HCT116 (cell line): Measurements from ENCODE around the gene LMAN2L. TPM values are rescaled to one million over a fixed set of nuclear protein-coding genes. Genes with fewer than 3 reads are reported as not detected.

Source experiments
- ATAC-seq: fragments of 200-7000 bp; cut with Tn5 transposase; 2 replicates; pipeline ENCODE4 v1.9.1; 2020; ENCODE audit warnings: mild to moderate bottlenecking, moderate library complexity
- BruUV-seq: library from RNA; stranded (reverse); fragments of 400-500 nt; replicated peaks from 2 replicates; lab custom pipeline; 2021; lab: Mats Ljungman, UMichigan
- CTCF ChIA-PET: fragments of 300-600 bp; sonication (Branson Sonifier 250); formaldehyde crosslinking; loops from one replicate; lab custom pipeline; 2021; ENCODE audit warnings: antibody characterized with exemption; lab: Charles Lee
- POLR2A ChIA-PET: fragments of 300-600, 350-600 bp; sonication (Branson Sonifier 250); formaldehyde crosslinking; loops from one replicate; lab custom pipeline; 2021; ENCODE audit warnings: antibody characterized with exemption; lab: Charles Lee
- RAD21 ChIA-PET, 2 experiments: fragments of 300-600 bp; sonication (Branson Sonifier 250); formaldehyde crosslinking; loops; one replicate each; lab custom pipeline; 2023; ENCODE audit warnings: low total read pairs in 2 of 2; ENCODE audit not compliant: uncharacterized antibody in 2 of 2, unreplicated experiment in 2 of 2, low non-redundant PET in 1 of 2; lab: Charles Lee
- DNase-seq: peaks from one replicate; pipeline ENCODE4 v3.0.0-alpha.2; 2010; ENCODE audit warnings: low read depth, low spot score
- H2AFZ ChIP-seq: fragments of 200-600 bp; shearing (Covaris generic), sonication (generic); 2 replicates; pipeline ENCODE4 v1.6.1; 2017; ENCODE audit warnings: low read depth, mixed run types, mixed read lengths, antibody characterized with exemption, low read length; ENCODE audit not compliant: poor library complexity, severe bottlenecking
- H3K27ac ChIP-seq: 2 replicates; pipeline ENCODE4 v1.5.1; 2012; ENCODE audit warnings: low read depth, low read length
- H3K27me3 ChIP-seq: fragments of 200-600 bp; sonication (generic); 2 replicates; pipeline ENCODE4 v1.6.1; 2016; ENCODE audit warnings: mixed run types, low read length, mixed read lengths; ENCODE audit not compliant: insufficient read depth
- H3K36me3 ChIP-seq, 2 experiments: fragments of 200-500 bp in 1 of 2; fragments of 200-600 bp in 1 of 2; sonication (Bioruptor generic) in 1 of 2; sonication (generic) in 1 of 2; 2 replicates each; pipeline versions ENCODE4 v1.5.1 to v1.6.1; 2014 to 2016; ENCODE audit warnings: low read length in 2 of 2, inconsistent platforms in 1 of 2, mixed read lengths in 1 of 2, mixed run types in 1 of 2; ENCODE audit not compliant: insufficient read depth in 2 of 2, control insufficient read depth in 1 of 2
- H3K4me1 ChIP-seq, 2 experiments: fragments of 200-600 bp in 1 of 2; sonication (generic) in 1 of 2; 2 replicates each; pipeline versions ENCODE4 v1.5.1 to v1.6.1; 2012 to 2017; ENCODE audit warnings: low read length in 2 of 2, inconsistent platforms in 1 of 2, mild to moderate bottlenecking in 1 of 2, mixed read lengths in 1 of 2, mixed run types in 1 of 2, moderate library complexity in 1 of 2; ENCODE audit not compliant: insufficient read depth in 2 of 2, control insufficient read depth in 1 of 2
- H3K4me2 ChIP-seq: fragments of 200-600 bp; sonication (generic); 2 replicates; pipeline ENCODE4 v1.6.1; 2017; ENCODE audit warnings: mixed run types, low read length, mixed read lengths
- H3K4me3 ChIP-seq, 2 experiments: fragments of 200-600 bp in 1 of 2; sonication (generic) in 1 of 2; replicated peaks in 1 of 2; 2 replicates each; pipeline ENCODE4 v1.5.1; 2011 to 2016; ENCODE audit warnings: low read length in 2 of 2, control low read depth in 1 of 2, low read depth in 1 of 2, mild to moderate bottlenecking in 1 of 2, mixed read lengths in 1 of 2, mixed run types in 1 of 2
- H3K79me2 ChIP-seq: fragments of 200-600 bp; sonication (generic); 2 replicates; pipeline ENCODE4 v1.6.1; 2017; ENCODE audit warnings: mild to moderate bottlenecking, mixed run types, low read length, moderate library complexity, mixed read lengths; ENCODE audit not compliant: insufficient read depth
- H3K9ac ChIP-seq: fragments of 200-600 bp; sonication (generic); 2 replicates; pipeline ENCODE4 v1.6.1; 2016; ENCODE audit warnings: low read length, mixed read lengths
- H3K9me2 ChIP-seq: fragments of 200-600 bp; sonication (generic), shearing (Covaris generic); 2 replicates; pipeline ENCODE4 v1.6.1; 2017; ENCODE audit warnings: mixed run types, mild to moderate bottlenecking, moderate library complexity; ENCODE audit not compliant: insufficient read depth
- H3K9me3 ChIP-seq, 2 experiments: fragments of 200-500 bp in 1 of 2; fragments of 200-600 bp in 1 of 2; sonication (Bioruptor generic) in 1 of 2; sonication (generic) in 1 of 2; 2 replicates each; pipeline ENCODE4 v1.6.1; 2014 to 2017; ENCODE audit warnings: low read length in 2 of 2, mixed read lengths in 2 of 2, inconsistent platforms in 1 of 2, low read depth in 1 of 2, mild to moderate bottlenecking in 1 of 2, mixed run types in 1 of 2, moderate library complexity in 1 of 2; ENCODE audit not compliant: control insufficient read depth in 1 of 2, insufficient read depth in 1 of 2
- H4K20me1 ChIP-seq: fragments of 200-600 bp; sonication (generic), shearing (Covaris generic); 2 replicates; pipeline ENCODE4 v1.6.1; 2017; ENCODE audit warnings: mixed run types, mild to moderate bottlenecking, moderate library complexity; ENCODE audit not compliant: insufficient read depth
- CBX3 ChIP-seq: IDR thresholded peaks from 2 replicates; pipeline ENCODE4 v1.6.1; 2012; ENCODE audit warnings: low read depth
- EGR1 ChIP-seq: IDR thresholded peaks from 2 replicates; pipeline ENCODE4 v1.6.1; 2012; ENCODE audit warnings: low read depth
- ELF1 ChIP-seq: IDR thresholded peaks from 2 replicates; pipeline ENCODE4 v1.6.1; 2012; ENCODE audit warnings: low read depth, borderline replicate concordance
- EZH2 ChIP-seq: fragments of 200-600 bp; sonication (generic); IDR thresholded peaks from 2 replicates; pipeline ENCODE4 v1.6.1; 2017; ENCODE audit warnings: antibody characterized with exemption, mixed run types
- FOSL1 ChIP-seq: IDR thresholded peaks from 2 replicates; pipeline ENCODE4 v1.6.1; 2012; ENCODE audit warnings: low read depth
- POLR2A ChIP-seq: IDR thresholded peaks from 2 replicates; pipeline ENCODE4 v1.7.0; 2011; ENCODE audit warnings: borderline replicate concordance; ENCODE audit not compliant: insufficient read depth, insufficient read length; ENCODE audit errors: extremely low read depth
- RAD21 ChIP-seq: IDR thresholded peaks from 2 replicates; pipeline ENCODE4 v1.6.1; 2012; ENCODE audit warnings: low read depth, mild to moderate bottlenecking
- SIN3A ChIP-seq: IDR thresholded peaks from 2 replicates; pipeline ENCODE4 v1.6.1; 2012; ENCODE audit warnings: low read depth
- SP1 ChIP-seq: IDR thresholded peaks from 2 replicates; pipeline ENCODE4 v1.6.1; 2012; ENCODE audit warnings: low read depth
- YY1 ChIP-seq: IDR thresholded peaks from 2 replicates; pipeline ENCODE4 v1.6.1; 2011; ENCODE audit warnings: low read length, low read depth, moderate library complexity, mild to moderate bottlenecking; ENCODE audit not compliant: insufficient replicate concordance; ENCODE audit errors: extremely low read depth
- ZFX ChIP-seq: fragments of 450-650 bp; IDR thresholded peaks from 2 replicates; pipeline ENCODE4 v1.6.1; 2017
- intact Hi-C: fragments of 100-400 bp; cut with micrococcal nuclease; formaldehyde crosslinking; loops from 2 replicates; pipeline ENCODE4 v1.10.0; 2022
- total RNA-seq: library from RNA; stranded (reverse); gene quantifications from one replicate; pipeline ENCODE4 v1.2.1, GENCODE V29; 2021; ENCODE audit not compliant: unreplicated experiment
- TF ChIP-seq, protein P1 (sequence below): IDR thresholded peaks from 2 replicates; pipeline ENCODE4 v1.6.1; 2012; ENCODE audit warnings: low read depth

Gene LMAN2L
- total RNA-seq, 1 experiment from 2014 or later = 15.2 TPM

DNA sequence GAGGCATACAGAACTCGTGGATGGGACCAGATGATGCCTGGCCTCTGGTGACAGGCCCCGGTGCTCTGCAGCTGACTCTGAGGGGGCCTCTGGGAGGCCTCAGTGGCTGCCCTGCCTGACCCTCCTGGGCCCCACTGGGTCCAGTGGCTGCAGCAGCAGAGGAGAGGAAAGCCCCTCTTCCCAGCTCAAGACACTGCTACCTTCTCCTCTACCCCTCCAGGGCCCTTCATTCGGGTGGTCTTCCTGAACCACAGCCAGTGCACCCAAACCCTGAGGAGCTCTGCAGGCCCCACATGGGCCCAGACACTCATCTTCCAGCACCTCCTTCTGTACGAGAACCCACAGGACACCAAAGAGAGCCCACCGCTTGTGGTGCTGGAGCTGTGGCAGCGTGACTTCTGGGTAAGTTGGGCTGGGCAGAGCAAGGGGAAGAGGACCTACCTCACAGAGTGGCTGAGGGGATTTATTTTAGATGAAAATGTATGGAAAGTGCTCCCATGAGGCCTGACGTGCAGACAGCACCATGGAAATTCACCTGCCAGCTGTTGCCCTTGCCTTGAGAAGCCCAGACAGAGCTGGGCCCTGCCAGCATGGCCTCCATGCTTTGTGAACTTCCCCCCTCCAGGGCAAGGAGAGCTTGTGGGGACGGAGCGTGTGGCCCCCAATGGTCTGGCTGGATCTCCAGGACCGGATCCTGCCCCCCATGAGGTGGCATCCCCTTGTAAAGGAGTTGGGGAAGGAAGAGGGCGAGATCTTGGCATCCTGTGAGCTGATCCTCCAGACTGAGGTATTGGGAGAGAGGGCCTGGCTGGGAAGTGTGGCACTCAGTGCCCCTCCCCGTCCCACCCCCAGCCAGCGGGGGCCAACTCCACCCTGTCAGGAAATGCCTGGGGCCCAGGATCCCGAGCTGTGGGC is 46.3 kb downstream of the LMAN2L start:
- no peaks in the 10 kb centered on the region for H3K4me1 ChIP-seq

DNA sequence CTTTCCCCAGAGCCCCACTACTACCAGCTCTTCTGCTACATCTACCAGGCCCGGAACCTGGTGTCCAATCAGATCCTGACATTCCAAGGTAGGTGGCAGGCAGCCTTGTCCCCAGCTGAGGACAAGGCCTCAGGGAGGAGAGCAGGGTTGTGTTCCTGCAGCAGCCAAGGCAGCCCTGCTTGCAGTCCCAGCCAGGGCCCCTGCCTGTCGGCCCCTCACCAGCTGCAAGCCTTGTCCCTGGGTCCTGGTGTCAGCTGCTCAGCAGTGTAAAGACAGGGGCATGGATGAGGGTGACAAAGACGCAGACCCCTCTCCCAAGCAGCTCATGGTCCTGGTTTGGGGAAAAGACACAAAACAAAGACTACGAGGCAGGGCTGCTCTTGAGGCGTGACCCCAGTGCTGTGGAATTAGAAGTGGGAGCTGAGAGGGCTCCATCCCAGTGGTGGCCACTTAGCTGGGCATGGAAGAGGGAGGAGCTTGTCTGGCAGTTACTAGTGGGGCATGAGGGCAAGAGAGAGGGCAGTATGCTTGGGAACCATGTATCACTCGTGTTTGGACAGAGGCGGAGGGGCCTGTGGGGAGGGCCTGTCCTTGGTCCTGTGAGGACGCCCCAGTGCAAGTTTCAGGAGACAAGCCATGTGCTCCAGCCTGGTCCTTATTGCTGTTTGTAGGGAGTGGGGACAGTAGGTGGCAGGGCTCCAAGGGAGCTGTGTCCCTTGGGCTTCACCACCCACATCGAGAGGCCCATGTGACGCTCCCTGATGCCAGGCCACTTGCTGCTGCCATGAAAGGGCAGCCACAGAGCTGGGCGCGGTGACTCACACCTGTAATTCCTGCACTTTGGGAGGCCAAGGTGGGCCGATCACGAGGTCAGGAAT is 47.5 kb downstream of the LMAN2L start:
- no peak overlapping the region for H2AFZ ChIP-seq
- ChIA-PET RAD21 (no interaction called here), CTCF (no interaction called here), POLR2A (no interaction called here)
- no peaks in the 10 kb centered on the region for H3K9me2 ChIP-seq
- no peak overlapping the region for H3K9ac ChIP-seq
- H3K79me2 ChIP-seq = no peaks in the 10 kb centered on the region
- H3K4me3 ChIP-seq = no peak overlapping the region
- no peaks in the 10 kb centered on the region for H3K4me1 ChIP-seq
- no peaks in the 10 kb centered on the region for H3K27me3 ChIP-seq
- H3K4me2 ChIP-seq = no peak overlapping the region
- ATAC-seq = 0 out of 2 replicates have a peak, but pooled peaks have one; percentile 16
- no TSS peak for BruUV-seq
- no peaks in the 10 kb centered on the region for H4K20me1 ChIP-seq
- H3K27ac ChIP-seq = no peak overlapping the region
- no peaks in the 10 kb centered on the region for H3K9me3 ChIP-seq
- intact Hi-C loops = no loop called here
- no peaks in the 10 kb centered on the region for H3K36me3 ChIP-seq
- no peak for DNase-seq
- TF ChIP-seq POLR2A = no peak
- TF ChIP-seq RAD21 = no peak
- TF ChIP-seq FOSL1 = no peak
- TF ChIP-seq SP1 = no peak
- no peak for TF ChIP-seq EZH2
- TF ChIP-seq, protein P1, sequence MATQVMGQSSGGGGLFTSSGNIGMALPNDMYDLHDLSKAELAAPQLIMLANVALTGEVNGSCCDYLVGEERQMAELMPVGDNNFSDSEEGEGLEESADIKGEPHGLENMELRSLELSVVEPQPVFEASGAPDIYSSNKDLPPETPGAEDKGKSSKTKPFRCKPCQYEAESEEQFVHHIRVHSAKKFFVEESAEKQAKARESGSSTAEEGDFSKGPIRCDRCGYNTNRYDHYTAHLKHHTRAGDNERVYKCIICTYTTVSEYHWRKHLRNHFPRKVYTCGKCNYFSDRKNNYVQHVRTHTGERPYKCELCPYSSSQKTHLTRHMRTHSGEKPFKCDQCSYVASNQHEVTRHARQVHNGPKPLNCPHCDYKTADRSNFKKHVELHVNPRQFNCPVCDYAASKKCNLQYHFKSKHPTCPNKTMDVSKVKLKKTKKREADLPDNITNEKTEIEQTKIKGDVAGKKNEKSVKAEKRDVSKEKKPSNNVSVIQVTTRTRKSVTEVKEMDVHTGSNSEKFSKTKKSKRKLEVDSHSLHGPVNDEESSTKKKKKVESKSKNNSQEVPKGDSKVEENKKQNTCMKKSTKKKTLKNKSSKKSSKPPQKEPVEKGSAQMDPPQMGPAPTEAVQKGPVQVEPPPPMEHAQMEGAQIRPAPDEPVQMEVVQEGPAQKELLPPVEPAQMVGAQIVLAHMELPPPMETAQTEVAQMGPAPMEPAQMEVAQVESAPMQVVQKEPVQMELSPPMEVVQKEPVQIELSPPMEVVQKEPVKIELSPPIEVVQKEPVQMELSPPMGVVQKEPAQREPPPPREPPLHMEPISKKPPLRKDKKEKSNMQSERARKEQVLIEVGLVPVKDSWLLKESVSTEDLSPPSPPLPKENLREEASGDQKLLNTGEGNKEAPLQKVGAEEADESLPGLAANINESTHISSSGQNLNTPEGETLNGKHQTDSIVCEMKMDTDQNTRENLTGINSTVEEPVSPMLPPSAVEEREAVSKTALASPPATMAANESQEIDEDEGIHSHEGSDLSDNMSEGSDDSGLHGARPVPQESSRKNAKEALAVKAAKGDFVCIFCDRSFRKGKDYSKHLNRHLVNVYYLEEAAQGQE = no peak
- no peak for TF ChIP-seq EGR1
- no peak for TF ChIP-seq ZFX
- no peak for TF ChIP-seq ELF1

More for the DNA sequence above, 46.3 kb downstream of the LMAN2L start:
- H2AFZ ChIP-seq = no peak overlapping the region
- CTCF ChIA-PET = no interaction called here
- no peak for ATAC-seq
- H3K36me3 ChIP-seq = no peaks in the 10 kb centered on the region
- H3K27me3 ChIP-seq = no peaks in the 10 kb centered on the region
- H3K9ac ChIP-seq = no peak overlapping the region
- H3K9me2 ChIP-seq = no peaks in the 10 kb centered on the region
- no peak for TF ChIP-seq YY1
- TF ChIP-seq CBX3 = no peak
- TF ChIP-seq RAD21 = no peak
- no peak for TF ChIP-seq EZH2
- TF ChIP-seq POLR2A = no peak
- no peak for TF ChIP-seq SP1
- TF ChIP-seq SIN3A = no peak
- TF ChIP-seq EGR1 = no peak
- no peak for TF ChIP-seq ELF1
- H3K27ac ChIP-seq = no peak overlapping the region
- DNase-seq = no peak
- no peak overlapping the region for H3K4me3 ChIP-seq
- BruUV-seq = no TSS peak
- no peaks in the 10 kb centered on the region for H4K20me1 ChIP-seq
- POLR2A ChIA-PET = no interaction called here
- H3K9me3 ChIP-seq = no peaks in the 10 kb centered on the region
- H3K4me2 ChIP-seq = no peak overlapping the region
- H3K79me2 ChIP-seq = no peaks in the 10 kb centered on the region
- RAD21 ChIA-PET = no interaction called here
- intact Hi-C loops = no loop called here
